Sciatic nerve (tissue), 2 donors: Measurements from ENCODE around the gene AGPAT3. TPM values are rescaled to one million over a fixed set of nuclear protein-coding genes. Genes with fewer than 3 reads are reported as not detected.

ENCODE experiments used
- ATAC-seq: fragments of 200-7000 bp; cut with Tn5 transposase; one replicate; pipeline ENCODE4 v1.9.1; 2020; ENCODE audit warnings: mild to moderate bottlenecking, moderate library complexity
- DNase-seq: peaks from one replicate; pipeline ENCODE4 v3.0.0-alpha.2; 2020; ENCODE audit warnings: low spot score
- intact Hi-C: fragments of 100-400 bp; cut with DNase I; formaldehyde crosslinking; loops from one replicate; pipeline ENCODE4 v1.14.2; 2022
- total RNA-seq: library from RNA; stranded (reverse); fragmentation: NEBNext Ultra II Directional; extraction: Animal tissue kit (Norgen Biotek cat#: 25700); gene quantifications from one replicate; pipeline ENCODE4 v1.2.1, GENCODE V29; 2021
- donor health status: DM: no; HTN: no; CAD: no.
- donor health status: DM: no; HTN: no; CAD: no.

The AGPAT3 gene
- total RNA-seq, 1 donor from 2014 or later = 51.8 TPM

- DNase-seq (peak; percentile 43), ATAC-seq (no peak)
- intact Hi-C loops = no loop called here
Measured at GRCh38 chr21:43993420-43993934, 128.5 kb downstream of the AGPAT3 start.

GRCh38 chr21:43994085-43994484 lies 129.1 kb downstream of the AGPAT3 start:
- ATAC-seq = no peak
- DNase-seq = peak; percentile 51
- intact Hi-C loops = no loop called here

- ATAC-seq (no peak), DNase-seq (peak; percentile 45)
- intact Hi-C loops = no loop called here
Measured at GRCh38 chr21:43994646-43995045, 129.6 kb downstream of the AGPAT3 start.

GRCh38 chr21:43995521-43996105 lies 130.6 kb downstream of the AGPAT3 start:
- intact Hi-C loops = no loop called here
- ATAC-seq (no peak), DNase-seq (peak; percentile 38)

- intact Hi-C loops = no loop called here
- no peak for DNase-seq
- ATAC-seq = no peak
Measured at GRCh38 chr21:43997766-43998742, 133.0 kb downstream of the AGPAT3 start.

GRCh38 chr21:44000360-44000759 lies 135.3 kb downstream of the AGPAT3 start:
- no peak for ATAC-seq
- DNase-seq = no peak
- intact Hi-C loops = loop anchor here (10.0 kb wide), 1 partner anchor 304 kb away; the partner anchor contains the start of gene PFKL

GRCh38 chr21:44002511-44002910 lies 137.5 kb downstream of the AGPAT3 start:
- ATAC-seq (no peak), DNase-seq (no peak)
- intact Hi-C loops = loop anchor here (10.0 kb wide), 1 partner anchor 302 kb away; the partner anchor contains the start of gene PFKL

GRCh38 chr21:44003307-44003966 lies 138.4 kb downstream of the AGPAT3 start:
- intact Hi-C loops = loop anchor here (10.0 kb wide), 1 partner anchor 301 kb away; the partner anchor contains the start of gene PFKL
- ATAC-seq (no peak), DNase-seq (no peak)

- DNase-seq = no peak
- no peak for ATAC-seq
- intact Hi-C loops = loop anchor here (10.0 kb wide), 1 partner anchor 300 kb away; the partner anchor contains the start of gene PFKL
Measured at GRCh38 chr21:44005071-44005470, 140.0 kb downstream of the AGPAT3 start.

GRCh38 chr21:44005593-44005992 lies 140.6 kb downstream of the AGPAT3 start:
- intact Hi-C loops = loop anchor here (10.0 kb wide), 1 partner anchor 299 kb away; the partner anchor contains the start of gene PFKL
- ATAC-seq = no peak

GRCh38 chr21:44006017-44006619 lies 141.1 kb downstream of the AGPAT3 start:
- DNase-seq (no peak), ATAC-seq (peak; percentile 69)
- intact Hi-C loops = loop anchor here (10.0 kb wide), 1 partner anchor 299 kb away; the partner anchor contains the start of gene PFKL

More at GRCh38 chr21:44005593-44005992, 140.6 kb downstream of the AGPAT3 start:
- no peak for DNase-seq

- ATAC-seq = peak; percentile 44
- no peak for DNase-seq
- intact Hi-C loops = loop anchor here (10.0 kb wide), 1 partner anchor 298 kb away; the partner anchor contains the start of gene PFKL
Measured at GRCh38 chr21:44006656-44007055, 141.6 kb downstream of the AGPAT3 start.

- DNase-seq (no peak), ATAC-seq (no peak)
- intact Hi-C loops = no loop called here
Measured at GRCh38 chr21:44010429-44010828, 145.4 kb downstream of the AGPAT3 start.

- ATAC-seq = no peak
- intact Hi-C loops = no loop called here
Measured at GRCh38 chr21:44011123-44011522, 146.1 kb downstream of the AGPAT3 start.

GRCh38 chr21:44011579-44012473 lies 146.8 kb downstream of the AGPAT3 start, which contains the start of gene TRAPPC10:
TRAPPC10 (plus strand) TSS chr21:44012309; CDS start chr21:44012494, 185 bp downstream.
- ATAC-seq (peak; percentile 96), DNase-seq (peak; percentile 91)
- intact Hi-C loops = no loop called here

More at GRCh38 chr21:44011123-44011522, 146.1 kb downstream of the AGPAT3 start:
- no peak for DNase-seq

GRCh38 chr21:44012474-44013379 lies 147.7 kb downstream of the AGPAT3 start:
- DNase-seq = peak; percentile 81
- peak; percentile 53 for ATAC-seq
- intact Hi-C loops = no loop called here
